GM19351 (cell line): ENCODE measurements around the gene CSF3R.
"Not testable (repeated sequence)": the region's sequence is repeated elsewhere in the genome, so short reads cannot be mapped to it uniquely, and the experiment has no call there.

Experiments used
- ATAC-seq: cut with Tn5 transposase; IDR thresholded peaks from one replicate; pipeline ENCODE4 v1.9.1; 2021; ENCODE audit warnings: mild to moderate bottlenecking, moderate library complexity; ENCODE audit not compliant: unreplicated experiment

The CSF3R gene

DNA sequence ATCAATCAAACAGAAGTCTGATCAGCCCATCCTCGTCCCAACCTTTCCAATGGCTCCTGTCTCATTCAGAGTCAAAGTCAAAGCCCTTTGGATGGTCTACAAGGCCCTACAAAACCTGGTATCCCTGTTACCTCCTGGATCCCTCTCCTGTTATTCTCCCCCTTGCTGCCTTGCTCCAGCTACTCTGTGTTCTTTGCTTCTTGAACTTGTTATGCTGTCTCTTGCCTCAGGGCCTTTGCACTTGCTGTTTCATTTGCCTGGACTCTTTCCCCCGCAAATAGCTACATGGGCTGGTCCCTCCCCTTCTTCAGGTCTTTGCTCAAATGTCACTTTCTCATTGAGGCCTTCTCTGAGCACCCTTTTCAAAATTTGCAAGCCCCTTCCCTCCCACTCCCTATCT, 1.4 kb upstream of the CSF3R start:
- ATAC-seq: no peak

DNA sequence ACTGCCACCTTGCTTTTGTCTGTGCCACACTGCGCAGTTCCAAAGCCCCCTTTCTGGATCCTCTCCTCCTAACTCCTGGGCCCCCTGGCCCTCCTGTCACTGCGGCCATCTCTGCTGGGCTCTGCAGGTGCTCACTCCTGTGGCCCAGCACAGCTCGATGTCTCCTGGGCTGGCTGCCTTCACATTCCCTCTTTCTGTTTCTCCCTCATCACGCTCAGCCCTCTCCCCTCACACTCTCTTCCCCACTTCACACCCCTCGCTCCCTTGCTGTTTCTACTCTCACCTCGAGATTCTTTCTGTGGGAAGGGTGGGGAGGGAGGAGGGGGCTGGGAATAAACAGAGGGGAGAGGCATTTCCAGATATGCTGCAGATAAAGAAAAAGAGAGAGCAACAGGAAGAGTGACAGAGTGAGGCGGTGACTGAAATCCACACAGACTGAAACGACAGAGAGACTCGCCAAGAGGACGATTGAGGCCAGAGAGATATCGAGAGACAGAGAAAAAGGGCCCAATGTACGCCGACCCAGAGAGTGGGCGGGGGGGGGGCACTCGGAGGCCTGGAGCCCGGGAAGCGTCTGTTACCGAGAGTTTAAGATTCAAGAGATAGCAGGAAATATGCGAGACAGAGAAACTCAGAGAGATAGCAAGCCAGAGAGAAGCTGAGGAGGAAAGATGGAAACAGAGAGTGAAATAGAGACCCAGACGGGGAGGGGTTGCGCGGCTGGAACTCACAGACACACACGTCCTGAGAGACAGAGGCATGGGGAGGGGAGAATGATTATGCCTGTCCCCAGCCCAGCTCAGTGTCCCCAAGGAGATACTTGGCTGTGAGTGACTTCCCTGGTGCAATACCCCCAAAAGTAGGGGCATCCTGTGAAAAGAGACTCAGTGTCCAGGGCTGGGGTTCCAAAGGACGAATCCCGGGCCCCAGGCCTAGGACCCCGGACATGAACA, 666 bp downstream of the CSF3R start:
- ATAC-seq: no peak

DNA sequence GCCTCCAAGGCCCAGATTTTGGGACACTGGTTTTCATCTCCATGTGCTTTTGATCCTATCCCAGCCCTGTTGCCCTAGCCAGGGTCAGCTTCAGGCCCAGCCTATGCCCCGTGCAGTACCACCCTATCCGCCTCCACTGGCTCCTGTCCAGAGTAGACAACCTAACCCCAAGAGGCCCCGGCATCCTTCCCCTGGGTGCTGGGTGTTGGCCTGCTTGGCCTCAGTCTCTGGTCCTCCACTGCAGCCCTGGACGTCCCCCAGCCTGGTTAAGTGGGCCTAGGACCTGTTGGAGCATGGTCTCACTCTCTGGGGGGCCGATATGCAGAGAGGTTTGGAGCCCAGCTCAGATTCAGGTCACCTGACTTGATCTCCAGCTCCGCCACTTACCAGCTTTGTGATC, 1.6 kb downstream of the CSF3R start:
- no peak for ATAC-seq

DNA sequence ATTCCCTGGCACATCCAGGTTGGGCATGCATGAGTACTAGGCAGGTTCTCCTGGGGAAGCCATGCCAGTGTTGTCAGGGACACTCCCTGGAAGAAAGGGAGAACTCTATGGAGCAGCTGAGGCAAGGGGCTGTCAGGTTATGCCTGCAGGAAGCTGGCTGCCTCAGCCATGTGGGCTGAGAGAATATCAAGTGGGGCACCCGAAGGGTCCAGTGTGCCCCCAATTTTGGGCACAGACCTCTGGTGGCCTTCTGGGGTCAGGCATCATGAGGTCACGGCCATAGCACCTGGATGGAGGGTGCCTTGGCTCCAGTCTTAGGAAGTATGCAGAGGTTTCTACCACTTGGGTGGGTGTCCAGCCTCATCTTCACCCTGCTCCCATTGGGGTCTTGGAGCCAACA, 2.6 kb downstream of the CSF3R start:
- ATAC-seq: no peak

DNA sequence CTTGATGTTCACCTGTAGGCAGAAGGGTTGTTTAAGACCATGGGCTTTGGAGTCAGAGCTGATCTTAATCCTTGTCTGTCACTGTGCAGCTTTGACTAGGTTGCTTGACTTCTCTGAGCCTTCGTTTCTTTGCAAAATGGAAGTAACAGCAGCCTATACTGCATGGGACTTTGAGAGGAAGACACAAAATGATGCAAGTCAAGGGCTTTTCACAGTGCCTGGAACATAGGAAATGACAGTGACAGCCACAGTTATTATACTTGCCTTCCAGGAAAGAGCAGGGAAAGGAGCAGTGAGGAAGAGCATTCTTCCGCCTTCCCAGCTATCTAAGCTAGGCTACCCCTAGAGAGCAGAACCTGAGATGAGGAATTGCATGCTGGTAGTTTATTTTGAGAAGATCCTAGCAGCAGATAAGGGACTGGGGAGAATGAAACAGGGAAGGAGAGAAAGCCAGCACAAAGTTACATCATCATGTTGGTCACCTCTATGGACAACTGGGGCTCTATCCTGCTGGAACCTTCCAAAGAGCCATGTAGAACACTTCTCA, 3.1 kb downstream of the CSF3R start:
- ATAC-seq: no peak

DNA sequence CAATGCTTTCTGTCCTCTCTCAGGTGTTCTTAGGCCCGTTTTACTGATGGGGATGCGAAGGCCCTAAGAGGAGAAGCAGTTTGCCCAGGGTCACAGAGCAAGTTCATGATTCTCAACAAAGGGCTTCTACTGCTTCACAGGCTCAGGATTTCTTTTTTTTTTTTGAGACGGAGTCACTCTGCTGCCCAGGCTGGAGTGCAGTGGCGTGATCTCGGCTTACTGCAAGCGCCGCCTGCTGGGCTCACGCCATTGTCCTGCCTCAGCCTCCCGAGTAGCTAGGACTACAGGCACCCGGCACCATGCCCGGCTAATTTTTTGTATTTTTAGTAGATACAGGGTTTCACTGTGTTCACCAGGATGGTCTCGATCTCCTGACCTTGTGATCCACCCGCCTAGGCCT, 5.1 kb downstream of the CSF3R start:
- not testable (repeated sequence) for ATAC-seq

DNA sequence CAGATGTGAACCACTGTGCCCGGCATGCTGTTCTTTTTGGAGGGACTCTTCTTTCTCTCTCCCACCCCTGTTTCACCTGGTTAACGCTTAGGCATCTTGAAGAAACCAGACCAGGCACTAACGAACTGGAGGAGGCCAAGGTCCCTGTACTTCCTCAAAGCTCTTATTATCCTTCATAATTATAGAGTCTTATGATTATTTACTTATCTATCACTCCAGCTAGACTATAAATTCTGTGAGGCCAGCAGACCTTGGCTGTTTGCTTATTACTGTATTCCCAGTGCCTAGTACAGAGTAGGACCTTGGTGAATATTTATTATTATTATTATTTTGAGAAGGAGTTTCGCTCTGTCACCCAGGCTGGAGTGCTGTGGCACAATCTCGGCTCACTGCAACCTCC, 5.8 kb downstream of the CSF3R start:
- no peak for ATAC-seq

DNA sequence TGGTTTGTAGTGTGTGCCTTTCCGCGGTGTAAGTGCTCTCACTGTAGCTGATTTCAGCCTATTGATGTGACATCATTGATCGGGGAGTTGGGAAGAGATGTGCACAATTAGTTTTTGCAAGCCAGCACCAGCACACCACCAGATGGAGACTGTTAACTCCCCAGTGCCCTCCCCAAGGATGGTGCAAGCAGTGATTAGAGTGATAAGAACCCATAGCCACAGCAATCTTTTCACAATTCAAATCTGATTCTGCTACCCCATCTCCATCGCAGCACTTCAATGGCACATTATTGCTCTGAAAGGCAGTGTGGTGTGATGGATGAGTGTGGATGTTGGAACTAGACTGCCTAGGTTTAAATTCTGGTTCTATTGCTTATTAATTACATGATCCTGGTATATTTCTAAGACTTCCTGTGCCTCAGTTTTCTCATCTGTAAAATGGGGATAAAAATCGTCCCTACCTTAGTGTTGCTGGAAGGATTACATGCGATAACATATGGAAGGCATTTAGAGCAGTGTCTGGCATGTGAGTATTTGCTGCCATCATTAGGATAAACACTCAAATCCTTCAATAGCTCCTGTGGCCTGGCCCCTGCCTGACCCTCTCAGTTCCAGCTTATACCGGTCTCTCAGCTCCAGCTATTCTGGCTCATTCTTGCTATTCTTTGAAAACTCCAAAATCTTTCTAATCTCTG, 6.7 kb downstream of the CSF3R start:
- ATAC-seq: no peak

DNA sequence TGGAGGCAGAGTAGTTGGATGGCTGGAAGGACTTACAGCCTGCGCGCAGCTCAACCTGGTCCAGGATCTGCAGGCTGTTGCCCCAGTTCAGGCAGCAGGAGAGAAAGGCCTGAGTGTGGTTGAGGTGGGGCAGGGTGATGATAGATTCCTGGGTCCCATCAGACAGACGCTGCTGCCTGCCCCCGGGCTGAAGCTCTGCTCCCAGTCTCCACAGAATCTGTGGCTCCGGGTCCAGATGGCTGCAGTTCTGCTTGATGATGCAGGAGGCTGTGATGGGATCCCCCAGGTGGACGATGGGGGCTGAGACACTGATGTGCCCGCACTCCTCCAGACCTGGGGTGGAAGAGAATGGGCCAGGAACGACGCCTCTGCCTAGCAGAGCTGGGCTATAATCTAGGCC, 7.4 kb downstream of the CSF3R start:
- ATAC-seq: no peak

DNA sequence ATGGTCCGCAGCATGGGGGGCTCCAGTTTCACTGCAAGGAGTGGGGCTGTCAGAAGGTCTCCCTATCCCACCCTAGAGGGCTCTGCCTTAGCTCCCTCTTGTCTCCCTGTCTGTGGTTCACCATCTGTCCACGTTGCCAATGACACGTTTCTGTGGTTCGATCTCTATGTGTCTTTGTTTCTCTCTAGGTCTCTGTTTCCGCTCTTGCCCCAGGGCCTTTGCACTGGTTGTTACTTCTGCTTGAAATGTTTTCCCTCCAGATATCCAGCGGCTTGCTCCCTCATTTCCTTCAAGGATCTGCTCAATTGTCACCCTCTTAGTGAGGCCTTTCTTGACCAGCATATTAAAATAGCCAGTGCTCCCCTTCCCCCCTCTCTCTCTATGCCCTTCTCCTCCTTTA, 10.1 kb downstream of the CSF3R start:
- no peak for ATAC-seq

DNA sequence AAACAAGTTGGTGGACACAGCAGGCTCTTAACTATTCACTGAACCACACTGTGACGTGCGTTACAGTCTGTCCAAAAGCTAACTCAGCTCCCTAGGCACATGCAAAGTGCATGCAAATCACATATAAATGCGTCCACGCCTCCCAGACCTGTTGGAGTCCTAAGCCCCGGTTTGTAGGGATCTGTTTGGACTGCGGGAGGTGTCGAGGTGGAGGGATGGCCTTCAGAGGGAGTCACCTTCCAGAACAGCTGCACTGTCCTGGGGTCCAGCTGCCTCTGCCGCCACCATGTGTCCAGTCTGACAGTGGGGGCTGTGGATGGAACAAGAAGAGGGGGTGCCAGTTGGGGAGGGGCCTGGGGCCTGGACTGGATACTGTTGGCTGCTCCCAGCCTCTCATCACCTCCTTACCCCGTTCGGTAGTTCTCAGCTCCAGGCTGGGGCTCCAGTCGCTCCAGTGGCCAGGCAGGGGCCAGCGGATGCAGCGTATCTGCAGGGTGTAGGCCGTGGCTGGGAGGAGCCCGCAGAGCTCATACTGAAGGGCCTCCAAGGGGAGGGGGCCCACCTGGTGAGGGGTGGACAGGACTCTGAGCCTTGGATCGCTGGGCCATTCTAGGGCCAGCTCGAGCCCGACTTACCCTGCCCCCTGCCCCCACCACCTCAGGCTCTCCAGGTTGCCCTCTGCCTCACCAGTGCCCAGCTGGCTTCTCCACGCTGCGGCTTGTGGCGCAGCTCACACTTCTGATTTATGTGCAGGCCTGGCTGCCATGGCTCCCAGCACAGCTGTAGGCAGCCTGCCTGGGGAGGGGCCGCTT, 10.7 kb downstream of the CSF3R start:
- no peak for ATAC-seq

DNA sequence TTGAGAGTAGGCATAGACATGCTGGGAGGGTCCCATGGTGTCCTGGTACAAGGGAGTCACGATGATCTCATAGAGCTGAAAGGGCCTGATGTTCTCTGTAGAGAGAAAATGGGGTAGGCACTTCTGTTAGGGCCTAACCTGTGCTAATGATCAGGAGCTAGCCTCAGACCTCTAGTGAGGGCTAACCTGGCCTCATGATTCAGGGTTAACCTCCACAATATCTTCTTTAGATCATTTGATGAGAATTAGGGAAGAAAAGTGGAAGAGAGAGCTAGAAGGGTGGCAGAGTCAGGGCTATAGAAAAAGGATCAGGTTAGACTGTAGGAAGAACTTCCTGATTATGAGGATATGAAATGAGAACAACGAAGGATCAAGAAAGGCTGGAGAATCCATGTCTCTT, 13.6 kb downstream of the CSF3R start:
- ATAC-seq: no peak

DNA sequence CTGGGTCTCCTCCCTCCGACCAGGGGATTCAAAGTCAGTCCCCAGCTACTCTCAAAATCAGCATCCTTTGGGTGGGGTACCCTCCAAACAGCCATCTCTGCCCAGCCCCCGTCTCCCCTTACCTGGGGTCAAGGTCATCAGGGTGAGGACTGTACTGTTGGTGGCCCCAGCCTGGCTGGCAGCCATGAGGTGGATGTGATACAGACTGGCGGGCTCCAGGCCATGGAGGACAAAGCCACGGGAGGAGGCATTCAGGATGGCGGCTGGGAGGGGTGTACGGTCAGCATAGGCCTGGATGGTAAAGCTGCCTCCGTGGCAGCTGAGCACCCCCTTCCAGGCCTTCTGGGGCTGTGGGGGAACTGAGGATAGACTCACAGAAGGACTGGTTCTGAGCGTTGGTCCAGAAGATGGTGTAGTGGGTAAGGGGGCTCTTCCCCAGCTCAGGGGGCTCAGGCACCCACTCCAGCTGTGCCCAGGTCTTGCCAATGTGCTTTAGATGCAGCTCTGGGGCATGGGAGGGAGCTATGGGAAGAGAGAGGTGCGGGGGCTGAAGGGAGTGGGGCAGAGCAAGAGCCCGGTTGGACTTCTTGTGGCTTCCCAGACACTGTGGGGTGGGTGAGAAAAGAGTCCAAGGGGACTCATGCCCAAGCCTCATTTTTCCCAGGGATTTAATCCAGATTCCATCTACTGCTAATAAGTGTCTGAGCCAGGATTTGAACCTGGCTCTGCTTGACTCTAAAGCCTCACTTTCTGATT, 14.8 kb downstream of the CSF3R start:
- ATAC-seq: no peak

DNA sequence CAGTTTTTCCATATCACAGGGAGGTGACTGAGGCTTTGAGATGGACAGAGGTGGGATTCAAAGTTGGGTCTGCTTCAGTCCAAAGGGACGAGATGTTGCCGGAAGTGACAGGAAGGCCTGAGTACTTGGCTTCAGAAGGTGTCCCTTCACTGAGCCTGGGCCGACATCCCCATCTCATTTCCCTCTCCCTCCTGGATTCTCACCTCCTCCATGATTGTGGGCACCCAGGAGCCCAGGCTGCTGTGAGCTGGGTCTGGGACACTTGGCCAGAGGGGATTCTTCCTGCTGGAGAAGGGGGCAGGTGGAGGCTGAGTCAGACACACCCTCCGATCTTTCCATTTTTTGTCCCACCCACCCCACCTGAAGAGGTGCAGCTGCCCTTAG, 15.7 kb downstream of the CSF3R start:
- ATAC-seq: no peak

DNA sequence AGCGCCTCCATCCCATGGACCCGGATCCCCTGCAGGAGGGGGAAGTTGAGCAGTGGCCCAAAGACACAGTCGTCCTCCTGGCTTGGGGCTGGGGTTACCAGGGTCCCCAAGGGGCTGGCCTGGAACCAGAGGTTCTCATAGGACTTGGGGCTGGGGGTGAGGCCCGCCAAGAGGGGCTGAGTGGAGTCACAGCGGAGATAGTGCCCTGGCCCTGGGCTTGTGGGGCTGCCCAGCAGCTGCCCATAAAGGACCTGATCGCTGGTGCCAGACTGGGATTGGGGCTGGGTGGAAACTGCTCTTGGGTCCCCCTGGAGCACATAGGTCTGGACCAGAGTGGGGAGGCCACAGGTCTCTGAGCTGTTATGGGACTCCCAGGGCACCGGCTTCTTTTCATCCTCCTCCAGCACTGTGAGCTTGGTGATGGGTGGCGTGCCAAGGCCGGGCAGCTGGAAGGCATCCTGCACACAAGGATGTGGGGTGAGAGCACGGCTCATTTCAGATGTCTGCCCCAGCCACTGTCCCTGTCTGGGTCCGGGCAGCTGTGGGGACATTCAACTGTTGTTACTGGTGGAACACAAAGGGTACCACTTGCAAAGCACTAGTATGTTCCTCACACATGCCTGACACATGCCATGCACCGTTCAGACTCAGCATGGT, 16.2 kb downstream of the CSF3R start:
- no peak for ATAC-seq

DNA sequence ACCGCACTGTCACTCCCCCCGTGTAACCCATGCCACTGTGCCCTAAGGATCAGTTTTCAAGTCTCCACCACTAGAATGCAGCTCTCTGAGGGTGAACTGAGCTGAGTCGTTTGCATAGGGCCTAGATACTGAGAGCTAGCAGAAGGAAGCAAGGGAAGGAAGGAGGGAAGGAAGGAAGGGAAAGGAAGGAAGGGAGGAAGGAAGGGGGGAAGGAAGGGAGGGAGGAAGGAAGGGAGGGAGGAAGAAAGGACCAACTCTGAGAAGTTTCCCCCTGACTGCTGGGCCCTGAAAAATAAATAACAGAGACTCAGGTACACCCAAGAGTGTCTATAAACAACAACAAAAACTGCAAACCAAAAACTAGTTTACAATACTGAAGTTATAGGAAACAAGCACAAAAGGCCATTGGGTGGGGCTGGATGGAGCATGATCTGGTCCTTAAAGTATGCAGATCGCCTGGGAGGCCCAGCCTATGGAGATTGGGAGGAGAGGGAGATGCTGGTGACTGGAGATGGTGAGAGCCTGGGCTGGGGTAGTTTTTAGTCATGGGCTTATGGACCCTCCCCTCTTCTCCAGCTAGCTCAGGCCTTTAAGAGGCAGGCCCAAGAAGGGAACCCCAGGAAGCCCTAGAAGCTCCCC, 16.9 kb downstream of the CSF3R start:
- no peak for ATAC-seq

DNA sequence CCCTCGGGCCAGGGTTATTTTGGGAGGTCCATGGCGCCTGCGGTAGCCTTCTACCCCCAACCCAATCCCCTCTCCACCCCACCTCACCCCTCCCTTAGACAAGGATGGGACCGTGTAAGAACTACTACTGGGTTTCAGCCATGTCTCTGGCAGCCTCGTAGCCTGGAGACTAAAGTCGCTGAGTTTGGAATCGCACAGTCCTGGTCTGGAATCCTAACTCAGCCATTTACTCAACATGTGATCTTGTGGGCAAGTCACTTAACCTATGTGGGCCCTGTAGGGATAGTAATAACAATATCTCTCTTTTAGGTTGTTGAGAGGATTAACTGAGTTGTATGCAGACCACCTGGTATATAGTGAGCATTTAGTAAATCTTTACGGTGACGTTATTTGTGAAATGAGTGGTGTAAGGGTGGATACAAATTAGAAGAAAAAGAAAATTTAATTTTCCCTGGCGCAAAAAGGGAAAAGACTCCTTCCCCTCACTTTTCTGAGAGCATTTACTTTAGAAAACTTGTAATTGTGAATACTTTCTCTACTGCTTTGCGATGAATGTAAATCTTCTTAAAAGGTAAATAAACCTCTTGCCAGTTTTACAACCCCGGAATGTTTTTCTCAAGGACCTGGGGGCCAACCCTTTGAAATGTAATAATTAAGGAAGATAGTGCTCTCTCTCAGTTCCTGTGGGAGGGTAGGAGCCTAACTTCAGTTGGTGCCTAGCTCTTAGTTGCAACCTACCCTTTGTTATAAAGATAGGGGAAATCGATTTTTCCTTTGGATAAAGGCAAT, 17.9 kb downstream of the CSF3R start:
- peak; percentile 38 for ATAC-seq

DNA sequence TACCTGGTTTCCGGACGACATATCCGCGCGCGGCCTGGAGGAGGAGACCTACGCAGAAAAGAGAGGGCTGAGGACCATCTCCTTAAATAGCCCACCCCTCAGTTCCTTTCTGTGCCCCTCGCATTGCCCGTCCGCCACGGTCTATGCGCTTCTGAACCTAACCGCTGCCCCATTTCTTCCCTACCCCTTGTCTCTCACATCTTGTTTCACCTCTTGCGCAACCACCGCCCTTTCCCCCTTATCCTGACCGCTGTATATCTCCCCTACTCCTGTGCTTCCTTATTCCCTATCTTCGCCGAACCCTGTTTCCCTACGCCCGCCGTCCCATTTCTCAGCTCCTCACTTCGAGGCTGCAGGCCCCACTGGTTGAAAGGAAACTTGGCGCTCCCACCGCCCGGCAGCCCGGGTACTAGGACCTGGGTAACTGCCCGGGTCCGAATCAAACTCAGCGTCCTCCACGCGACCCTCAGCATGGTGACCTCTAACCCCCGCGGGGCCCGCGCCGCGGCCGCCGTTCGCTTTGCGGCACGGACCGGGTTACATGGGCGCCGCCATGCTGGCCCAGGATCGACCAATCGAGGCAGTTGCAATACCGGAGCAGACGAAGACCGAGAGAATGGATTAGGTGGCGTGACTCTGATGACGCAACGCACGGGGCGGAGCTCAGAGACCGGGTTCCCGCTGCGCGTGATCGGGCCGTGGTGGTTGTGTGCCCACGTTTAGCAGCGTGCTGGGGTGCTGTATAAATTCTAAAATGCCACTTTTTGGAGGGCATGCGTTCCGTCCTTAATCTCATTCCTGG, 18.7 kb downstream of the CSF3R start, which contains the start of gene MRPS15:
TSS of gene MRPS15 (minus strand) at position 582 of the 802 bp plus-strand sequence. CDS start at position 473, 109 bp downstream.
- ATAC-seq: peak; percentile 96
